ENCODE data around the gene SPIRE1.
"Not testable (repeated sequence)": the region's sequence is repeated elsewhere in the genome, so short reads cannot be mapped to it uniquely, and the experiment has no call there.

The SPIRE1 gene

DNA sequence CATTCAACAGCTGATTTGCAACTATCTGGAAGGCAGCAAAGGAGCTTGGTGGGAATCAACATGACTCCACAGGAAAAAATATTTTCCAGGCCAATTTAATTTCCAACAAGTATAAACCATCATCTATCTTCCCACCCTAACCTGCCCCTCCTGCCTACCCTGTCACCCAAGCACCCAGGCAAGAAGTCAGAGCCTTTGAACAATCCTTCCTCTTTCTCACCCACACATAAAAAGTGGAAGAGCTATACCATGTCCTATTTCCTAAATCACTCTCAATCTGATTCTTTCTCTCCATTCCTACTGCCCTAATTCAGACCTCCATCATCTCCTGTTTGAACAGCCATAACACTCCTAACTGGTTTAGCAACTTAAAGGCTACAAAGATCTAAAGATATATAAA lies 12.7 kb downstream of the SPIRE1 start:
- DNase-seq: no peak

DNA sequence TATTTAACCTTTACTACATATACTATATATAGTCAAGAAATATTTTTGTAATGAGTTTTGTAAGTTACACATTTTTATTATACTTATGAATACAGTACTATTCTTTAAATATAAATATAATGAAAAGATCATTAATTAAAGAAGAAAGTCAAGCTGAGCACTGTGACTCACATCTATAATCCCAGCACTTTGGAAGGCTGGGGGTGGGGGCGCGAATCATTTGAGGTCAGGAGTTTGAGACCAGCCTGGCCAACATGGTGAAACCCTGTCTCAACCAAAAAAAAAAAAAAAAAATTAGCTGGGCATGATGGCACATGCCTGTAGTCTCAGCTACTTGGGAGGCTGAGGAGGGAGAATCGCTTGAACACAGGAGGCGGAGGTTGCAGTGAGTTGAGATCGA lies 14.2 kb downstream of the SPIRE1 start:
- not testable (repeated sequence) for DNase-seq

DNA sequence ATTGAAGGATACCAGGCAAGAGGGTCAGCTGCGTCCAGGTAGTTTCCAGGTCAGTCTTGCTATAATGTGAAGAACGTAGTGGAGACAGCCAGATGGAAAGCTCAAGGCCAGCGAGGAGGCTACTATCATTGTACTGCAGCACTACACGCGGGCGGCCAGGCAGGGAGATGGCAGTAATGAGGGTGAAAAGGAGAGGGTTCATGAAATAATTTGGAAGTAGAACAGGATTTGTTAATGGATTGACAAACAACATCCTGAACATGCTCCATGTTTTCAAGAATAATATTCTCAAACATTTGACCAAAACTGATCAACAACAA lies 17.1 kb downstream of the SPIRE1 start:
- DNase-seq: no peak

- no peak for DNase-seq
Observed at GRCh38 chr18:12639990-12640880, 17.7 kb downstream of the SPIRE1 start.

DNA sequence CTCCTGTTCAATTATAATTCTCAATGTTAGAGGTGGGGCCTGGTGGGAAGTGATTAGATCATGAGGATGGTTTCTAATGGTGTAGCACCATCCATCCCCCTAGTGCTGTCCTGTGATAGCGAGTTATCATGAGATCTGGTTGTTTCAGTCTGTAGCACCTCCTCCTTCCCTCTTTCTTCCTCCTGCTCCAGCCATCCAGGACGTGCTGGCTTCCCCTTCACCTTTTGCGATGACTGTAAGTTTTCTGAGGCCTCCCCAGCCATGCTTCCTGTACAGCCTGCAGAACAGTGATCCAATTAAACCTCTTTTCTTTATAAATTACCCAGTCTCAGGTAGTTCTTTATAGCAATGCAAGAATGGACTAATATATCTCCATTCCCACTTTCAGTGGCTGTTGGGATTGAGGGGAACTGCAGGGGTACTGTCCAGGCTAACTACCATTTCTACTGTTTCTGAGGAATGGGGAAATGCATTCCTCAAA lies 19.2 kb downstream of the SPIRE1 start:
- DNase-seq: no peak

DNA sequence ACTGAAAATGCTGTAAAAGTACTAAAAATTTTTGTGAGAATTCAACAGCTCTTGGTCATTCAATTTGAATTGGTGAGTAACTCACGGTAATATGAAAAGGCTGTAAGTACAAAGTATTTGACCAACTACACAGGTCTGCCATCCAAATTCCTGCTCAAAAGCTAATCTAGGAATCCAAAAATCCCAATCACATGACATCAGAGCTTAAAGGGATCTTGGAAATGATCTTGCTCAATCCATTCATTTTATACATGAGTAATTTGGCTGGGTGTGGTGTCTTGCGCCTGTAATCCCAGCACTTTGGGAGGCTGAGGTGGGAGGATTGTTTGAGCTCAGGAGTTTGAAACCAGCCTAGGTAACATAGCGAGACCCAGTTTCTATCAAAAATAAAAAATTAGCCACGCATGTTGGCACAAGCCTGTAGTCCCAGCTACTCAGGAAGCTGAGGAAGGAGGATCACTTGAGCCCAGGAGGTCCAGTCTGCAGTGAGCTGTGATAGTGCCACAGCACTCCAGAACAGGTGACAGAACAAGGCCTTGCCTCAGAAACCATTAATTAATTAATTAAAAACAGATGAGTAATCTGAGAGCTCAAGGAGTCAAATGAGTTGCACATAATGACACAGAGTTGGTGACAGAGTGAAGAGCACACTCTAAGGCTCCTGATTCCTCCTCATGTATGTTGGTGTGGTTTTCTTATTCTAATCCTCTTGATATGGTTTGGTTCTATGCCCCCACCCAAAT lies 19.8 kb downstream of the SPIRE1 start:
- no peak for DNase-seq

DNA sequence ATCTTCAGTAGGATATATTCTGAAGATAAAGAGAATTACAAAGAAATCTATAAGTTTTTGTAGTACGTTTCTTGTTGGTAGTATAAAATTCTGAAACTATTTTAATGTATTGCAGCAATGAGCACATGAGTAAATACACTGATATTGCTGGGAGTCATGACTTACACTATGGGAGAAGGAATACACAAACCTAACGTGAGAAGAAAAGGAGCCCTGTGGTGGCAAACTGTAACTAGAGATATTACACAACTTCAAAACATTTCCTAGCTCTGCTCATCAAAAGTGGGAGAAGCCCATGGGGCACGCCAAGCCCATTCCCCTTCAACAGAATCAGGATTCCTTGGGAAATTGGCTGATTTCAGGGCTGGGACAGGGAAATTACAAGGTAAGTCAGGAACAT lies 20.5 kb downstream of the SPIRE1 start:
- DNase-seq: no peak

- DNase-seq: no peak
Observed at GRCh38 chr18:12631831-12632477, 26.0 kb downstream of the SPIRE1 start.

GRCh38 chr18:12630136-12630535 lies 27.8 kb downstream of the SPIRE1 start:
- no peak for DNase-seq

DNA sequence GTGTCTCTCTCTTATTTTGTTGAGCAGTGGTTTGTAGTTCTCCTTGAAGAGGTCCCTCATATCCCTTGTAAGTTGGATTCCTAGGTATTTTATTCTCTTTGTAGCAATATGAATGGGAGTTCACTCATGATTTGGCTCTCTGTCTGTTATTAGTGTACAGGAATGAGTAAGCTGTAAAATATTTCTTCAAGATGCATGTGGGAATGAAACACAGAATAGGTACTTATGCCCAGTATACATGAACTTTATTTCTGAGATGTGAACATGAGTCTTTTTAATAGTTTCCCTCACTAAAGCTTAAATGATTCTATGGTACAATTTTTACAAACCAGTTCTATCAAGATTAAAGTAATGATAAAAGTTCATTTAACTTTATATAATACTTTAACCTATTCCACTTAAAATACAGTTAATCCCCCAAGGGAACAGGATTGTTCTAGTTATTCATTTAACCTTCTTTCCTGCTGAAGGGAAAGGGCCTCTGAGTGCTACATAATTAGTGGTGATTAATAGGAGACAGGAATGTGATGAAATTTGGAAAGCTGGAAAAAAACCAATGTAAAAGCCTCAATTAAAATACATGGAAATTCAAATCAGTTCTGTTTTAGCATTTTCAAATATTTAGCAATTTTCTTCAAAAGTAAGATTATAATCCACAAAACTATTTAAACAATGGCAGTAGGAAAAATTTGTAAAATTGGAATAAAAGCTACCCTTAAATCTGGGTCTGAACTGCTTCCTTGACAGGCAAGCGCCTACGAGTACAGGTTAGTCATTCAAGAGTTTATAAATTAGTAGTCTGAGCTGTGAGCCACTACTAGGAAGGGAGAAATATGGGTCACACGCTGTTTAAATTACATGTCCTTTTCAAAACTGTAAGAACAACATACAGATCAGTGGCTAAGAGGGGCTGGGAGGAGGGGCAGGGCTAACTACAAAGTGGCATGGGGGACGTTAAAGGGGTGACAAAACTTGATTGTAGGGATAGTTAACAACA lies 28.9 kb downstream of the SPIRE1 start:
- DNase-seq: no peak

- DNase-seq: not testable (repeated sequence)
Observed at GRCh38 chr18:12627199-12627598, 30.7 kb downstream of the SPIRE1 start.

- DNase-seq: no peak
Observed at GRCh38 chr18:12625241-12625640, 32.7 kb downstream of the SPIRE1 start.

GRCh38 chr18:12621742-12622306 lies 36.1 kb downstream of the SPIRE1 start:
- DNase-seq: no peak

- no peak for DNase-seq
Observed at GRCh38 chr18:12615748-12616147, 42.2 kb downstream of the SPIRE1 start.

DNA sequence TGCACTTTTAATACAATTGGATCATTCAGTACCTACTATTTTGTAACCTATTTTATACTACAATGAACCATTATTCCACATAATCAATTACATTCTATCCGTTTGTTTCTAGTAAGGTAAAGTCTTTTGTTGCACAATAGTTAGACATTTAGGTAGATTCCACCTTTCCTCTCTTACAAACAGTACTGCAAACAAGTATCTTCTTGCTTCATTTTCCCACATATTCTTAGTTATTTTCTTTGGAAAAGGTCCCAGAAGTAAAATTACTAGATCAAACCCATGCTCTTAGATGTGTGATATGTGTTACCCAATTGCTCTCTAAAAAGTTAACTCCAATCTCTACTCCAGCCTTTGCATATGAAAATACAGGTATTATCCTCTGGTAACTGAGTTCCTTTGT lies 49.6 kb downstream of the SPIRE1 start:
- no peak for DNase-seq

GRCh38 chr18:12606592-12607315 lies 51.2 kb downstream of the SPIRE1 start:
- DNase-seq: no peak

GRCh38 chr18:12604445-12605007 lies 53.4 kb downstream of the SPIRE1 start:
- DNase-seq: no peak

DNA sequence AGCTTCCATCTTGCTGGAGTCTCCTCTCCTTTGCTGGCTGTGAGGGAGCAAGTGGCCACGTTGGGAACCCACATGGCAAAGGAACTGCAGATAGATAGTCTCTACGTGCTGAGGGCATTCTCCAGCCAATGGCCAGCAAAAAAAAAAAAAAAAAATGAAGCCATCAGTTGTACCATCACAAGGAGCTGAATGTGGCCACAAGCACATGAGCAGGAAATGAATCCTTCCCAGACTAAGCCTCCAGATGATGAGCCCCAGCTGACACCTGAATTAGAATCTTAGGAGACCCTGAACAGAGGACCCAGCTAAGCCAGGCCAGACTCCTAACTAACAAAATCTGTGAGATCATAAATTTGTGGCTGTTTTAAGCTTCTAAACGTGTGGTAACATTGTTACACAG lies 57.9 kb downstream of the SPIRE1 start:
- DNase-seq: no peak

- DNase-seq: no peak
Observed at GRCh38 chr18:12599543-12599942, 58.4 kb downstream of the SPIRE1 start.

DNA sequence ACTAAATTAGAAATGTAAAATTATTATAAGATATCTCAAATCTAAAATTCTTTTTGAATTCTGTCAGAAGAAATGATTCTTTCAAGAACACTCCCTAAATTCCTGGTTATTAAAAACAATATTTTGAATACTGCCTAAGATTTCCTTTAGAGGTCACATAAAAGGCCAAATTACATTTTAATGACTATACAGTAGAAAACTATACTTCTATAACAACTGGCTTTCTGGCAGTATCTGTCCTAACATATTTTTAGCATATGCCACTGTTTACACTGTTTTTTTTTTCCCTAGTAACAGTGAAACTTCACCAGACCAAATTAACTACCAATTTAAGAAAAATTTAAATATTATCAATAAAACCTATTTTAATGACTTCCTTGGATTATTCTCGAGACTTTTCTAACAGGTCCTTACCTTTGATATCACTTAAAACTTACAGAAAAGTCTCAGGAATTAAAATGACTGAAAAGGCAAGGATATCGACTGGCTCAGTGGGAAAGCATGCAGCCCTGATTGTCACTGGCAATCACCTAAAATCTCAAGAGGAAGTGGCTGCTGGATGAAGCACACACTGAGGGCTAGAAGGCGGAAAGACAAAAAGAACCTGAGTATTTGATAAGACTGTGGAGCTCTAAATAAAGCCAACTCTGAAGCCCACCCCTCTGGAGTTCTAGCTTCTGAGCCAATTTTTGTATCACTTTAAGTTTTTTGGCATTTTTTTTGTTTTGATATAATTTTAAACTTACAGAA lies 59.6 kb downstream of the SPIRE1 start:
- DNase-seq: no peak

Data from activated CD4-positive, alpha-beta T cell treated with anti-CD3 and anti-CD28 coated beads for 4 hours (primary cell).